HepG2 (cell line): ENCODE results near the gene C21orf91. TPM values are rescaled to one million over a fixed set of nuclear protein-coding genes. Genes with fewer than 3 reads are reported as not detected.

Experiments used
- ATAC-seq: fragments of 200-7000 bp; cut with Tn5 transposase; 3 replicates; pipeline ENCODE4 v1.9.1; 2020; ENCODE audit warnings: mild to moderate bottlenecking, moderate library complexity
- BruUV-seq: library from RNA; stranded (reverse); fragments of 400-500 nt; replicated peaks from 2 replicates; lab custom pipeline; 2021; lab: Mats Ljungman, UMichigan
- CTCF ChIA-PET: fragments of 300-600 bp; formaldehyde crosslinking; extraction: SDS; loops from one replicate; lab custom pipeline; 2021; ENCODE audit warnings: low total read pairs, inconsistent platforms, low intra/inter-chr PET ratio; lab: Yijun Ruan, JAX
- POLR2A ChIA-PET: fragments of 350-600 bp; sonication (Branson Sonifier 250); formaldehyde crosslinking; loops from one replicate; lab custom pipeline; 2020; ENCODE audit warnings: antibody characterized with exemption, inconsistent platforms; lab: Yijun Ruan, JAX
- DNase-seq: peaks from one replicate; pipeline ENCODE4 v3.0.0-alpha.2; 2015; ENCODE audit warnings: low spot score
- FAIRE-seq: peaks from 3 replicates; lab custom pipeline; 2011; peaks lifted over from hg19 to GRCh38; lab: Jason Lieb, UNC
- H2AFZ ChIP-seq: one replicate; pipeline ENCODE4 v1.6.1; 2011; ENCODE audit warnings: low read length, inconsistent platforms
- H3K27ac ChIP-seq: fragments of 300-600 bp; 3 replicates; pipeline ENCODE4 v1.8.0; 2011; ENCODE audit warnings: mixed run types, mild to moderate bottlenecking, mixed read lengths, low read length, inconsistent platforms; ENCODE audit not compliant: insufficient read depth; ENCODE audit errors: extremely low read length
- H3K27me3 ChIP-seq, 2 experiments: fragments of 200-600 bp in 1 of 2; 2 replicates in 1 of 2; 3 replicates in 1 of 2; pipeline versions ENCODE4 v1.6.0 to v1.8.0; 2011; ENCODE audit warnings: low read length in 2 of 2, mild to moderate bottlenecking in 2 of 2, moderate library complexity in 2 of 2, inconsistent platforms in 1 of 2; ENCODE audit not compliant: insufficient read depth in 2 of 2, control insufficient read depth in 1 of 2
- H3K36me3 ChIP-seq, 2 experiments: fragments of 200-600 bp in 1 of 2; replicated peaks in 1 of 2; 2 replicates in 1 of 2; 3 replicates in 1 of 2; pipeline versions ENCODE4 v1.5.1 to v1.8.0; 2011; ENCODE audit warnings: low read length in 2 of 2, inconsistent platforms in 1 of 2; ENCODE audit not compliant: insufficient read depth in 2 of 2, control insufficient read depth in 1 of 2
- H3K4me1 ChIP-seq: 2 replicates; pipeline ENCODE4 v1.5.1; 2012; ENCODE audit warnings: low read length, inconsistent platforms; ENCODE audit not compliant: insufficient read depth
- H3K4me2 ChIP-seq: 2 replicates; pipeline ENCODE4 v1.6.0; 2011; ENCODE audit warnings: low read depth, low read length, inconsistent platforms
- H3K4me3 ChIP-seq, 3 experiments: fragments of 200-600 bp in 1 of 3; sonication (generic), shearing (Covaris generic) in 1 of 3; replicated peaks in 1 of 3; 2 replicates each; pipeline ENCODE4 v1.5.1; 2011 to 2016; ENCODE audit warnings: low read length in 3 of 3, inconsistent platforms in 2 of 3, low read depth in 2 of 3, mild to moderate bottlenecking in 2 of 3, control low read depth in 1 of 3, mixed read lengths in 1 of 3; ENCODE audit not compliant: insufficient read depth in 1 of 3
- H3K79me2 ChIP-seq: one replicate; pipeline ENCODE4 v1.6.1; 2011; ENCODE audit warnings: low read length, inconsistent platforms; ENCODE audit not compliant: insufficient read depth
- H3K9ac ChIP-seq: 2 replicates; pipeline ENCODE4 v1.6.0; 2011; ENCODE audit warnings: mild to moderate bottlenecking, low read depth, low read length, inconsistent platforms; ENCODE audit not compliant: insufficient read depth
- H3K9me3 ChIP-seq: 2 replicates; pipeline ENCODE4 v1.5.1; 2012; ENCODE audit warnings: mild to moderate bottlenecking, low read length
- H4K20me1 ChIP-seq: 2 replicates; pipeline ENCODE4 v1.6.0; 2011; ENCODE audit warnings: inconsistent platforms, mild to moderate bottlenecking, low read length, moderate library complexity; ENCODE audit not compliant: insufficient read depth
- AGO1 ChIP-seq: fragments of 200-400 bp; formaldehyde crosslinking; IDR thresholded peaks from 2 replicates; pipeline ENCODE4 v1.6.1; 2017; ENCODE audit warnings: mild to moderate bottlenecking, low read depth, low read length, moderate library complexity; ENCODE audit not compliant: poor library complexity, severe bottlenecking
- GATAD1 ChIP-seq: IDR thresholded peaks from 2 replicates; pipeline ENCODE4 v1.6.1; 2016; ENCODE audit warnings: missing genetic modification reagents, missing compliant biosample characterization
- GZF1 ChIP-seq: sonication (generic); formaldehyde crosslinking; IDR thresholded peaks from 2 replicates; pipeline ENCODE4 v1.5.1; 2020; ENCODE audit warnings: mild to moderate bottlenecking, missing genetic modification reagents
- HNRNPUL1 ChIP-seq: fragments of 200-400 bp; formaldehyde crosslinking; IDR thresholded peaks from 2 replicates; pipeline ENCODE4 v1.6.1; 2017; ENCODE audit warnings: low read depth, mild to moderate bottlenecking, low read length, moderate library complexity
- JDP2 ChIP-seq: sonication (generic); formaldehyde crosslinking; IDR thresholded peaks from 2 replicates; pipeline ENCODE4 v1.8.1; 2022; ENCODE audit warnings: missing genetic modification reagents, borderline replicate concordance
- TOE1 ChIP-seq: sonication (generic); formaldehyde crosslinking; IDR thresholded peaks from 2 replicates; pipeline ENCODE4 v1.4.0; 2020; ENCODE audit warnings: mild to moderate bottlenecking, missing genetic modification reagents
- ZNF782 ChIP-seq: sonication (generic); formaldehyde crosslinking; IDR thresholded peaks from 2 replicates; pipeline ENCODE4 v1.4.0; 2020; ENCODE audit warnings: missing genetic modification reagents, mild to moderate bottlenecking, borderline replicate concordance
- WGBS: methylation state at CpG from one replicate; pipeline ENCODE4 v1.1.6; 2017; ENCODE audit warnings: low lambda C conversion rate; 5-methylcytosine and 5-hydroxymethylcytosine counted together
- in situ Hi-C: cut with HindIII; loops from 2 replicates; pipeline ENCODE4 v1.10.0; 2017; ENCODE audit warnings: low pct_unique_long_range_greater_than_20kb; ENCODE audit not compliant: extremely low pct_ligation_motif_present
- intact Hi-C: fragments of 100-400 bp; cut with micrococcal nuclease; formaldehyde crosslinking; loops from one replicate; pipeline ENCODE4 v1.10.0; 2022; ENCODE audit not compliant: unreplicated experiment
- polyA plus RNA-seq, 8 experiments: library from polyadenylated mRNA; depleted of rRNA in 3 of 8; stranded (reverse) in 7 of 8; unstranded in 1 of 8; fragments of >200 nt; fragmentation: Illumina TruSeq in 4 of 8; extraction: Trizol in 4 of 8; gene quantifications; 2 replicates each; pipeline versions ENCODE4 v1.2.1 to v1.2.3, GENCODE V29; 2011 to 2016; ENCODE audit warnings: low read depth in 4 of 8, missing spikeins in 1 of 8, mixed read lengths in 1 of 8; ENCODE audit not compliant: insufficient read depth in 1 of 8
- total RNA-seq, 5 experiments: library from RNA; depleted of rRNA; stranded (reverse); fragments of >200 nt; fragmentation: Illumina TruSeq; extraction: Trizol; gene quantifications; 2 replicates each; pipeline ENCODE4 v1.2.3, GENCODE V29; 2016; ENCODE audit warnings: low read depth in 1 of 5
- TF ChIP-seq, protein P1 (sequence below): sonication (generic); formaldehyde crosslinking; IDR thresholded peaks from 2 replicates; pipeline ENCODE4 v1.4.0; 2020; ENCODE audit warnings: low read depth, missing genetic modification reagents

C21orf91 gene
- total and polyA plus RNA-seq, 2 of the 13 experiments (the other 11 are each of a cell fraction or from before 2014, with no cell fraction given), result 2.9 to 7.8 TPM

DNA sequence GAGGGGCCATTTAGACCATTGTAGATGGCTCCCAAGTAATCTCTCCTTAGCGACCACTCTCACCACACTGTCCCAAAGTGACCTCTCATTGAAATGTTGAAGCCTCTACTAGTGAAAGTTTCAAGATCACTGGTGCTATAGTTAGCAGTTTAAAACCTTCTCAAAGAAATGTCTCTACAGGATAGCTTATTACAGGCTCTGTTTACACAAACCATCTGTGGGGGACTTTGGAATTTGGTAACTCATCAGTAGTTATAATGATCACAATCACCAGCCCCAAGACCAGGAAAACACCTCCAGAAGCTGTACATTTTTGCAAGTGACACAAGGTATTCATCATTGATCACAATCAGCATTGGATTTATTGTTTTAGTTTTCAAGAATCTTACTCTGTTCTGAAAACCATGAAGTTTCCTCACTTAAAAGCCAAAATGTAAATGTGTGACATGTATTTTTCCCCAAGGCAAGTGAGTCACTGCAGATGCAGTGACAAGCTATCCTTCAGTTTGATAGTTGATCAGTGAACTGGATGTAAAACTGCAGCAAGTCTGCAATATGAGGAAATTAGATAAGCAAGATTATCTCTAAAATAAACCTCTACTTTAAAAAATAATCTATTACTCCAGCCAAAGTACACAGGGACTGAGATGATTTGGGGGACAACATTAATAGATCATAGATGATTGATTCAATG is 41.9 kb downstream of the C21orf91 start (continued):
- TF ChIP-seq JDP2 (CRISPR knock-in tag) (no peak), AGO1 (no peak), TOE1 (CRISPR knock-in tag) (no peak), GATAD1 (no peak)

DNA sequence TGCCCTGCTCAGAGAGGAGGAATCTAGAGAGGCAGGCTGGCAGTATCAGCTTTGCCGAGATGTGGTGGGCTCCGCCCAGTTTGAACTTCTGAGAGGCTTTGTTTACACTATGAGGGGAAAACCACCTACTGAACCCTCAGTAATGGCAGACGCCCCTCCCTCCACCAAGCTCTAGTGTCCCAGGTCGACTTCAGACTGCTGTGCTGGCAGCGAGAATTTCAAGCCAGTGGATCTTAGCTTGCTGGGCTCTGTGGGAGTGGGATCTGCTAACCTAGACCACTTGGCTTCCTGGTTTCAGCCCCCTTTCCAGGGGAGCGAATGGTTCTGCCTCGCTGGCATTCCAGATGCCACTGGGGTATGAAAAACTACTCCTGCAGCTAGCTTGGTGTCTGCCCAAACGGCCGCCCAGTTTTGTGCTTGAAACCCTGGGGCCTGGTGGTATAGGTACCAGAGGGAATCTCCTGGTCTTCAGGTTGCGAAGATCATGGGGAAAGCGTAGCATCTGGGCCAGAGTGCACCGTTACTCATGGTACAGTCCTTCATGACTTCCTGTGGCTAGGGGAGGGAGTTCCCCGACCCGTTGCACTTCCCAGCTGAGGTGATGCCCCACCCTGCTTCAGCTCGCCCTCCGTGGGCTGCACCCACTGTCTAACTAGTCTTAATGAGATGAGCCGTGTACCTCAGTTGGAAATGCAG is 43.6 kb downstream of the C21orf91 start:
- Histone ChIP-seq H3K4me3 (peak overlapping the region in 1 of 3 experiments; percentile 31; a peak in 1 of 6 replicates), H3K9me3 (no peaks in the 10 kb centered on the region), H3K79me2 (no peaks in the 10 kb centered on the region), H3K27me3 (no peaks in the 10 kb centered on the region), H3K27ac (no peak overlapping the region), H3K4me2 (peak overlapping the region; percentile 38), H3K4me1 (peaks cover 17% of the 10 kb centered on the region), H4K20me1 (no peaks in the 10 kb centered on the region), H3K9ac (no peak overlapping the region), H2AFZ (no peak overlapping the region), H3K36me3 (no peaks in the 10 kb centered on the region)
- 34% methylated on average over 13 of the region's 17 CpGs for WGBS
- in situ Hi-C loops (no loop called here), intact Hi-C loops (no loop called here)
- peak; percentile 85 for ATAC-seq
- TF ChIP-seq ZNF782 (CRISPR knock-in tag) (no peak), GZF1 (CRISPR knock-in tag) (no peak), HNRNPUL1 (no peak)
- TF ChIP-seq, protein P1, sequence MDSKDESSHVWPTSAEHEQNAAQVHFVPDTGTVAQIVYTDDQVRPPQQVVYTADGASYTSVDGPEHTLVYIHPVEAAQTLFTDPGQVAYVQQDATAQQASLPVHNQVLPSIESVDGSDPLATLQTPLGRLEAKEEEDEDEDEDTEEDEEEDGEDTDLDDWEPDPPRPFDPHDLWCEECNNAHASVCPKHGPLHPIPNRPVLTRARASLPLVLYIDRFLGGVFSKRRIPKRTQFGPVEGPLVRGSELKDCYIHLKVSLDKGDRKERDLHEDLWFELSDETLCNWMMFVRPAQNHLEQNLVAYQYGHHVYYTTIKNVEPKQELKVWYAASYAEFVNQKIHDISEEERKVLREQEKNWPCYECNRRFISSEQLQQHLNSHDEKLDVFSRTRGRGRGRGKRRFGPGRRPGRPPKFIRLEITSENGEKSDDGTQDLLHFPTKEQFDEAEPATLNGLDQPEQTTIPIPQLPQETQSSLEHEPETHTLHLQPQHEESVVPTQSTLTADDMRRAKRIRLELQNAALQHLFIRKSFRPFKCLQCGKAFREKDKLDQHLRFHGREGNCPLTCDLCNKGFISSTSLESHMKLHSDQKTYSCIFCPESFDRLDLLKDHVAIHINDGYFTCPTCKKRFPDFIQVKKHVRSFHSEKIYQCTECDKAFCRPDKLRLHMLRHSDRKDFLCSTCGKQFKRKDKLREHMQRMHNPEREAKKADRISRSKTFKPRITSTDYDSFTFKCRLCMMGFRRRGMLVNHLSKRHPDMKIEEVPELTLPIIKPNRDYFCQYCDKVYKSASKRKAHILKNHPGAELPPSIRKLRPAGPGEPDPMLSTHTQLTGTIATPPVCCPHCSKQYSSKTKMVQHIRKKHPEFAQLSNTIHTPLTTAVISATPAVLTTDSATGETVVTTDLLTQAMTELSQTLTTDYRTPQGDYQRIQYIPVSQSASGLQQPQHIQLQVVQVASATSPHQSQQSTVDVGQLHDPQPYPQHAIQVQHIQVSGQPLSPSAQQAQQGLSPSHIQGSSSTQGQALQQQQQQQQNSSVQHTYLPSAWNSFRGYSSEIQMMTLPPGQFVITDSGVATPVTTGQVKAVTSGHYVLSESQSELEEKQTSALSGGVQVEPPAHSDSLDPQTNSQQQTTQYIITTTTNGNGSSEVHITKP (CRISPR knock-in tag), result peak; percentile 61; the same call in 1 of the 2 replicates
- DNase-seq, result peak; percentile 22
- no peak for FAIRE-seq
- POLR2A ChIA-PET, result no interaction called here
- CTCF ChIA-PET, result no interaction called here
- no TSS peak for BruUV-seq
